GM15510 (cell line): ENCODE results near the gene RGS5.

ENCODE experiments used
- POLR2A ChIP-seq: IDR thresholded peaks from 3 replicates; pipeline ENCODE4 v1.6.1; 2011; ENCODE audit warnings: borderline replicate concordance; ENCODE audit not compliant: insufficient read length; ENCODE audit errors: extremely low read depth

Gene RGS5

DNA sequence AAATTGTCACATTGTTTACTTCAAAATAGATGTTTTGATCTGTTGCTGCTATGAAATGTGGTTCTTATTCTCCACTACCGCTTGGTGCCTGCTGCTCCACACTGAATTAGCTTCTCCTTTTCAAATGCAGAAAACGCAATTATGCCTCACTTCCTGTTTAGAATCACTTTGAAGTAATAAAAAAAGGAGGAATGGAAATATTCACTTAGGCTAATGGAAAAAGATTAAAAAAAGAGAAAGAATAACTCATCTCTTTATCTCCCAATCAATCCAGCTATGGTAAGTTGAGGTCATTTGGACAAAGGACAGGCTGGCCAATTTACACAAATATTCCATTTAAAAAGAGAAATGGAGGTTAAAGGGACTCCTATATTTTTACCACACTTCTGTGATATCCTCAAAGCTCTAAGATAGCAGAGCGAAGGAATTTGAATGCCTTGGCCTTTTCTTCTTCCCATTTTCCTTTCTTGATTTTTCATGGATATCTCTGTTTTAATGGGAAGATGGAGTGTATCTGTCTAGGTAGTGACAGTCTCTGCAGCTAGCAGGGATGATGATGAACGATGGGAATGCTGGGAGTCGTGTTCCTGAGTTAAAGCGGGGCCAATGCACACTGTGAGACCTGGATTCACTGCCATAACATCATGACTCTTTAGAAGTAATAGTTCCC lies 35.7 kb downstream of the RGS5 start:
- TF ChIP-seq POLR2A: no peak

DNA sequence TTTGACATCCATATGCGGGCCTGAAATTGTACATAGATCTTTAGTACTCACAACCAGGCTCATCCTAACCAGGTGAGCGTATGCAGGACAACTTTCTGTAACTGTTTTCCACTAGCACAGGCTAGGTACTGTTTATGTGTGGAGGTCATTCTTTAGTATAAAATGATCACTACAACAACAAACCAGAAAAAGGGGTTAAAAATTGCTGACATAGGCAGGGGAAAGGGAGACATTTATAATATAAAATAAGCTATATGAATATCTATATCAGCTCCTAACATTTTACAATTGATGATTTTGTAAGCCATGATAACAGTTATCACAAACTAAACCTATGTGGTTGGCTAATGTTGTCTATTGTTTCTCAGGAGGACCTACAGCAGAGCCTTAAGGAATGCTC lies 37.6 kb downstream of the RGS5 start:
- TF ChIP-seq POLR2A: no peak

DNA sequence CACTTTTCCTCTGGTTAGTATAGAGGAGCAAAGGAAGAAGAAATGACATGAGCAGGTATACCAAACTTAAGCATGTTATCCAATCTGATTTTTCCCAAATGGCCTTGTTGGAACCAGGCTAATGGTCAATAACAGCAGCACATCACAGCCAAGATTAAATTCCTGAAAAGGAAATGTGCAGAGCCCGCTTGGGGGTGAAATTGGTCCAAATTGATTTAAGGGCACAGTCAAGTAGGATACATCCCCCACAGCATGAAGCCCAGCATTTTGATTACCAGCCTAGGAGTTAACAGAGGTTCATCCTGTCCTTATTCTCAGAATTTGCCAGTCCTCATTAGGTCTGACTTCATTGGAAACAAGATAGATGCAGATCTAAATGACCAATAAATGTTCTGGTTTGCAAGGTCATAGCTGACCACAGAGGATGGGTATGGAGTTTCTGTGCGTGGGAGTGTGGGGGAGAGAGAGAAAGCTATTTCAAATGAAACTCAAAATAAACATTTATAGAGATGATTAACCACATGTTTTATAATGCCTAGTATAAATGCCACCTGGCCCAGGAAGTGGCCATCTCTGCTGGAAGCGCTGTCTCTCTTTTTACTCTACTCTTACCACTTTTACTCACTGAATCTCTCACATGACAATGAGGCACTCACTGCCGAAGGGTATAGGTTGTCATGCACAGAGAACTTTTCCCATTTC lies 38.7 kb downstream of the RGS5 start:
- no peak for TF ChIP-seq POLR2A

DNA sequence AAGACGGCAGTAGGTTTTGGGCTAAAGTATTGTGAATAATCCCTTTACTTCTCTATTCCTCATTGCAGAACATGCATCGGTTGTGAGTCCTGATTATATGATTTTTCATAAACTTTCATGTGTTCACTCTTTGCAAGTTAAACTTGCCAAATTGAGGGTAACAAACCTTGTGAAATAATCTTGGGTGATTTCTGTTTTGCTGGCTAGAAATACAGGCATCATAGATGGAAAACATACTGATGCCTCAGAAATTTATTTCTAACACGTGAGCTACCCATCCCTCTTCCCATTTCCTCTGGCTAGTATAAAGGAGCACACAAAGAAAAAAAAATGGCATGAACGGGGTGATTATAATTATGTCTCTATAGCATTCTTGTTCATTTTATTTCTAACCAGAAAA lies 39.6 kb downstream of the RGS5 start:
- no peak for TF ChIP-seq POLR2A

DNA sequence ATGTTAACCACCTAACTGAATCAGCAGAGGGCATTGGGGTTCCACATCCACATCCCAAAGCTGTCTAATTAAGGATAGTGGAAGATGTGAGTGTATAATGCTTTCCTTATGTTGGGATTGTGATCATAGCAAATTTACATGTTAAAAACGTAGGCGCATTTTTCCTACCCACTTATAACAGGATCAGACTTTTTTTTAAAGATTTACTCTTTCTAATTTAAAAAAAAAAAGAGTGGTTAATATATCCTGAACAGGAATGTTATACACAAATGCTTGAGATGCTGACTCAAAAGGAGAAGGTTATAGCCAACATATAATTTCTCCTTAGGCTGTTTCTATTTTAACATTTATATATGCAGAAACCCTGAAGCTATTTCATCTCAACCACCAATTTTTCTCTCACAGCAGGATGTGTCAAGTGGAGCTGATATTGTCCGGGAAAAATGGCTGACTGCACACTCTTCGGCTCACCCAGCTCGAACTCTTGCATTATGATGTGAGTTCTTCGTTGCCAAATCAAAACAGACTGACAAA lies 40.3 kb downstream of the RGS5 start:
- no peak for TF ChIP-seq POLR2A

DNA sequence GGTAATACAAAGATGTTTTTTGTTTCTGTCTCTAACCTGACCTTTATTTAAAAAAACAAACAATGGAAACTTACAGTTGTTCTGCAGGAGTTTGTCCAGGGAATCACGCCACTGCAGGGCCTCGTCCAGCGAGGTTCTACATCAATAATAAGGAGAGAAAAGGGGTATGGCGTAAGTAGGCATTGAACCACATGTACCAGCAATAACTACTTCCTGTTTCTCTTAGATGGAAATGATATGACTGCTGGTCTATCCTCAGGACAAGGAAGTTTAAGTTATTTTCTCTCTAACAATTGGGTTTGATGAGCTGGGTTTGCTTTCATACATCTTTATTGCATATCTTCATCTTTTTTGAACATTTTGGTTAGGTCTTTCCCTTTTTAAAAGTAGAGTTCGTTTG lies 40.9 kb downstream of the RGS5 start:
- TF ChIP-seq POLR2A: no peak

DNA sequence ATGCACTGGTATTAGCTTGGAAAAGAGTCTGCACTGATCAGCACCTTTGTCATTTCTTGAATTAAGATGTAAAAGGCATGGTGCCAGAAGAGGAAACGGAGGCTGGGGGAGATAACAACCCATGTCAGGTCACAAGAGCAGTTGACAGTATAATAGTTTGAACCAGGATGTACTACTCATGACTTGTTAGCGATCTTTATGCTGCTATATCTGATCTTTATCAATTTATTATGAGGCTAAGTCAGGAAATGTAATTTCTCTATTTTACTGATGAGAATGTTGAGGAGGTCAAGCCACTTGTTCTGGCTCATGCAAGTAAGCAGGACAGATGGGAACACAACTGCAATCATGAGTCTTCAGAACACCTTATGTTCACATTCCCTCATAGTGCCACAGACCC lies 41.4 kb downstream of the RGS5 start:
- no peak for TF ChIP-seq POLR2A

DNA sequence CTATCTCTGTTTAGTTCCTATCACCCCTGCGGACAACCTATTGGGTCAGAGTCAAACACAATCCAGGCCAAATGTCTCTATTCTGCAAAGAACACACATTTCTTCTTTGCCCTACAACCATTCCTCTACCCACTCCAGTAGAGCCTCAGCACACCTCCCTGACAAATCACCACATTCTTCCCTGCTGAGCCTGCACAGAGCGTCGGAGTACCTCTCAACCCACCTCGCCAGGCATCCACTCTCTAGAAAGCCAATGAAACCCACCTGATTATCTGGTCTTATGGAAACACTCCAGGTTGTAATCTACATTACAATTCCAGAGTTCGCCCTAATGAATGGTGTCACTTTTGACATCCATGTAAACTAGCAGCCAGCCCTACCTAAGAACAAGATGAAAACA lies 47.1 kb downstream of the RGS5 start:
- TF ChIP-seq POLR2A: no peak

DNA sequence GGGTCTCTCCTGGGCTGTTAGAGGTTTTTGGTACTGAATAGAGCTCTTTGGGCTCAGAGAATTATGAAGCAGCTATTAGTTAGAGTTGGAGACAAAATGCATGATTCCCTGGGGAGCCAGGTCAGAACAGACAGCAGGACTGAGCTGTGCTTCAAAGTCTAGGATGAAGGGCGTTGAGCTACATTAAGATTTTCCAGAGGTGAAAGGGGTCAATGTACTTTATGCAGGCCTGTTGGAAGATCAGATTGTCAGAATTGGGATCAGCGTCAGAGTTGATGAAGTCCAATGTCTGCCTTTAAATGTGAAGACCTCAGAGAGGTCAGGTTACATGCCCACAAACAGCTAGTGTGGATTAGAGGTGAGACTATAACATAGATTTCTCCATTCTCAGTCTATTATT lies 53.8 kb downstream of the RGS5 start:
- TF ChIP-seq POLR2A: no peak

DNA sequence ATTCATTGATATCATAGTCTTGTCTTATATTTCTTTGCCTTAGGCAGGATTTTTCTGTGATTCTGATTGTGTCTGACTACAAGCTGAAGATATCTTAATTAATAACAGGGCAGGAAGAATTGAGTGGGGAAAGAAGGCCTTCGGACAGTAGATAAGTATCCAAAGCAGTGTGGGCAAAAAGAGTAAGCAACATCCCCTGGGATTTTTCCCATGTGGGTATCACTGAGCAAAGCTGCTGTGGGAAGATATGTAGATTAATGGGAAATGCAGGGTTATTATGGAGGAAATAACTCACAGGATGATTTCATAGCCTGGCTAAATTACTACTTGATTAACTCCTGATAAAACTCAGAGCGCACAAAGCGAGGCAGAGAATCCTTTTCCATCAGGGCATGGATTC lies 55.7 kb downstream of the RGS5 start:
- TF ChIP-seq POLR2A: no peak

DNA sequence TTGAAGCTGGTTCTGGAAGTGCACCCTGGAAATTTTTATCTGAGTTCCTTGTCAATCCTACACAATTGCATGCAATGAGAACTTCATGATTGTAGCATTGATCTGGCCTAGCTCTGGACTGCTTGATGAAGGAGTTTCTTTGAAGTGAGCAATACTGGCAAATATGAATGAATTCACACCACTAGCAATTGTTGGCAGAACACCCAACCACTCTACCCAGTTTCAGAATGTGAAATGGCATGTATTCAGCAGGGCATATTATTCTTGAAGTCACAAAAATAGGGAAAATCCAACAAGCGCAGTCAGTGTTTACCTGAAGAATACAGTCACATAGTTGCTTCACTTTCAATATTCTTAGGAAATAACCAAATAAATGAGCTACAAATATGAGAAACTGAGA lies 57.3 kb downstream of the RGS5 start:
- no peak for TF ChIP-seq POLR2A

DNA sequence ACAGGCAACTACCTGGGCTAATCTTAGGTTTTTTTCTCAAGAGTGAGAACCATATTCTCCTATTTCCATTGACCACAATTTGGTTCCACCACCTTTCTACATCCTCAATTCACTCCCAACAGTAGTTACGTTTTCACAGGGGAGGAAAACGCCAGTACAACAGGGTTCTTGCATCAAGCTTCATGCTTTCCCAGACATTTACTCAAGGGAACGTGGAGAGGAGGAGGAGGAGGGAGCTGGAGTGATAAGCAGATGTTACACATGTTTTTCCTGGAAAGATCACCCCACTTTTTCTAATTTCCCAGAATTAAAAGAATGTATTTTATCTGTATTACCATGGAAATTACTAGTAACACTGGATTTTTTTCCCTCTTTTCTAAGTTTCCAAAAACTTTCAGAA lies 58.3 kb downstream of the RGS5 start:
- no peak for TF ChIP-seq POLR2A

DNA sequence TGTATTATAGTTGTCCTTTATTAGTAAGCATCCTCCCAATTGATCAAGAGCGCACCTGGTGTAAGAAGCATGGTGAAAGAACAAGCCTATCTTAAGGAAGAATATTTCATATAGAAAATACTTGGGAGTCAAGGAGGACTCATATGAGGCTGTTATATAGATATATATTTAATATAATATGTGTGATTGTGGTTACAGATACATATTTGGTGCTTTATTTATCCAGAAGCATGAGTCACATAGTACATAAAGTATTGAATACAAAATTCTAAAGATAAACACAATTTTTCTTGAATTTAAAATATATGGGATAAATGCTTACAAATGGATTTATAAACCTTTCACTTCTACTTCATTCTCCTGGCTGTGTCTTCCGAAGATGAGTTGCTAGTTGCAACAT lies 60.6 kb downstream of the RGS5 start:
- no peak for TF ChIP-seq POLR2A

DNA sequence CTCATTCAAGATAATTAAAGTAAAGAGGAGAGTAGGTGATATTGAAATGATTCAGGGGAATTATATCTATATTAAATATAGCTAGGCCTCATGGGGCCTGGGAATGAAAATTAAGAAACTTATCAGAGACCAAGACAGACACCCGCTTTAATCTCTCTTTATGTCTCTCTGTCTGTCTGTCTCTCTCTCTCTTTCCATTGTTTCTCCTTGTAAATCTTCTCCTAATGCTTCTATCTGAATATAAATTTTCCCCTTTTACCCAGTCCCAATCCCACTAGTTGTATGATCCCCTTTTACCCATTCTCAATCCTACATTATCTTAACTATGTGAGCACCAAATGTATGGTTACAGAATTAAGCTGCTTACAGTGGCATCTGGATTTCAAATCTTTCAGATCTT lies 61.2 kb downstream of the RGS5 start:
- TF ChIP-seq POLR2A: no peak

DNA sequence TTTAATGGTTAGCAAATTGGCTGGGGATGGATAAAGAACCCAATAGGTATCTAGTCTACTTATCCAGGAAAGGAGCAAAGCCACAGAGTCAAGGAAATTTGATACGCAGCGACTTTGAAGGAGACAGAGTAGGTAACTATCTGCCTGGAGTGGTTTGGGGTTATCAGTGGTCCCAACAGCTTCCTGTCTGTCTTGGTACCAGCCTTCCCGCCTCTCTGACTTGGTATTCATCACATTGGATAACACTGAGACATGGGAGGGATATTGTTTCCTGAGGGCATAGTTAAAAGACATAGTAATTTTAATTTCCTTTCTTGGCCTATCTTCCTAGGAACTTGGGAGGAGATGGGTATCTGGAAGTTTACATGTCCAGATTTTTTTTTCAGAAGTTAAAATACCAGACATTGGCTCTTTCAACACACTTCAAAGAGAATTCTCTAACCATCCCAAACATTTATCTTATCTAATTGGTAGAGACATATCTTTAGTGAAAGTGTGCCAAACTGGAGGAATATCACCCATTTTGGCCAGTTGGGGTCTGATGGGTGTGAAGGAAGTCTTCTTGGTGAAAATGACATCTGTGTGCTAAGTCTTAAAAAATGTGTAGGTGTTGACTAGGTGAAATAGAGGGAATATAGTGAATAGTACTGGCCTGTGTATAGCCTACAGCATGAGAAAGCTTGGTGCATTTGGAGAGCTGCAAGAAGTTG lies 65.0 kb downstream of the RGS5 start:
- TF ChIP-seq POLR2A: no peak

DNA sequence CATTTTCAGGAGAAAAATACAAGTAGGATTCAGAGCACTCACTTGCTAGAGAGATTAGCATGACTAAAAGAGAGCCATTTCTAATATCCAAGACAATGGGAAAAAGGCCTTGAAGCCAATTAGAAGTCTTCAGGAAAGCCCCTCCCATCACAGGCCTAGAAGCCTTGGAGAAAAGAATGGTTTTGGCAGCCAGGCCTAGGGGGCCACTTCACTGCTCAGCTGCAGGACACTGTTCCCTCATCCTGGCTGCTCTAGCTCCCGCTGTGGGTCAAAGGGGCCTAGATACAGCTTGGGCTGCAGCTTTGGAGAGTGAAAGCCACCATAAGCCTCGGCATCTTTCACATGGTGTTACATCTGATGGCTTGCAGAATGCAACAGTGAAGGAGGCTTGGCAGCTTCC lies 70.7 kb downstream of the RGS5 start:
- TF ChIP-seq POLR2A: no peak

DNA sequence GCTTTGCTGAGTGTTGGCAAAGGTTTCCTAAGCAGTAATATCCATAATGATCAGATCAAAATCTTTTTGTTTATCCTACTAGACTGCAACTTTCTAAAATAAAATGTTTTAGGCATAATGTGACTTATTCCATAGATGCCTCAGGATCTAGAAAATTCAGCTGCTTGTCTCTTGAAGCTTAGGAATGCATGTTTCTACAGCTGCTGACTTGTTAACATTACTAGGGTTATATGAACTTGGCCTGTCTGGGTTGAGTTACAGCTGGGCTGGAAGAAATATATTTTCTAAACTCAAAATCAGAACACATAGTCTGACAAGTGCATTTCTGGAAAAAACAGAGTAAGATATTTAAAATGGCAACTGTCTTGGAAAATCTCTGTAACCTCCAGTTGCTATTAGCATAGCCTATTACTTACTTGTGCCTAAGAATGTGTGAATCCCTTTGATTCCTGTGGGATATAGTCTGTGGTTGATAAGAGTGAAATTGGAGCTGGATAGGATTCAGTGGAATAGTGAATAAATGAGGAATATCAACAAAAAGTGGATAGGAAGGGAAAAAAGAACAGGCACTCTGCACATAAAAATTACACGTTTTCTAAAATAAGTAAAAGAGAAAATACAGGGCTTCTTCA lies 72.4 kb downstream of the RGS5 start:
- TF ChIP-seq POLR2A: no peak
